ENCODE results near the gene HIVEP1.

DNA sequence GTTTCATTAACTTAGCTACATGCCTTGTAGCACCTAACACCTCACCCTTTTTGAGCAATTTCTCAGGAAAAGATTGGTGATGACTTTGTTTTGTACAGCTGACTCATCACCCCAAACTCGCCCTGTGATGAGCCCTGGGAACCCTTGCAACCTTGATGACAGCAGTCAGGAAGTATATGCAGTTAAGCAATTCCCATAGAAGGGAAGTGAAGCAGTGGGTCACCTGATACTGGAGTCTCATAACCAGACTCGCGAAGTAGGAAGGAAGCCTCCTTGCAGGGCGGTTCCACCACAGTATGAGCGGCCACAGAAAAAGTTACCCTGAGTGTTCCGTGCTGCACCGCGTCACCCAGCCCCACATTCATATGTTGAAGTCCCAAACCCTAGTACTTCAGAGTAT, 196.1 kb downstream of the HIVEP1 start:
- TF ChIP-seq CTCF (IDR thresholded peaks at IDR 0.05) (no peak), POLR2A (IDR thresholded peaks at IDR 0.05) (no peak)

Measured in Peyer's patch (tissue), 4 donors.